ENCODE measurements around the gene AMDHD2.
A peak's percentile ranks its signal among the peaks of the same experiment; 100 is the strongest.

The AMDHD2 gene

GRCh38 chr16:2483939-2484897, 36.0 kb upstream of the AMDHD2 start:
- no peak for DNase-seq

GRCh38 chr16:2484898-2485508, 35.2 kb upstream of the AMDHD2 start:
- DNase-seq = no peak

GRCh38 chr16:2485811-2486507, 34.2 kb upstream of the AMDHD2 start:
- DNase-seq = no peak

GRCh38 chr16:2486645-2487516, 33.3 kb upstream of the AMDHD2 start:
- DNase-seq = peak; percentile 75

- no peak for DNase-seq
These were observed 32.7 kb upstream of the AMDHD2 start for GRCh38 chr16:2487517-2487842.

GRCh38 chr16:2487903-2488531, 32.2 kb upstream of the AMDHD2 start:
- DNase-seq = no peak

- no peak for DNase-seq
These were observed 30.6 kb upstream of the AMDHD2 start for GRCh38 chr16:2489581-2489980.

- no peak for DNase-seq
These were observed 29.7 kb upstream of the AMDHD2 start for GRCh38 chr16:2490190-2491105.

GRCh38 chr16:2492292-2492691, 27.9 kb upstream of the AMDHD2 start:
- no peak for DNase-seq

GRCh38 chr16:2493605-2494004, 26.6 kb upstream of the AMDHD2 start:
- no peak for DNase-seq

GRCh38 chr16:2494616-2495015, 25.6 kb upstream of the AMDHD2 start:
- DNase-seq = no peak

GRCh38 chr16:2495041-2495440, 25.1 kb upstream of the AMDHD2 start:
- no peak for DNase-seq

GRCh38 chr16:2496223-2497115, 23.7 kb upstream of the AMDHD2 start:
- DNase-seq = no peak

GRCh38 chr16:2497116-2497630, 23.0 kb upstream of the AMDHD2 start:
- DNase-seq = no peak

- DNase-seq = no peak
These were observed 22.3 kb upstream of the AMDHD2 start for GRCh38 chr16:2497695-2498484.

GRCh38 chr16:2498531-2499253, 21.5 kb upstream of the AMDHD2 start:
- no peak for DNase-seq

- no peak for DNase-seq
These were observed 20.7 kb upstream of the AMDHD2 start for GRCh38 chr16:2499454-2499853.

GRCh38 chr16:2499890-2500429, 20.2 kb upstream of the AMDHD2 start:
- no peak for DNase-seq
